Calu3 (cell line): ENCODE results near the gene DSCAML1. TPM values are rescaled to one million over a fixed set of nuclear protein-coding genes. Genes with fewer than 3 reads are reported as not detected.

Experiments used
- BruUV-seq: library from RNA; stranded (reverse); fragments of 400-500 nt; replicated peaks from 2 replicates; lab custom pipeline; 2021; lab: Mats Ljungman, UMichigan
- CTCF ChIA-PET: fragments of 300-600 bp; sonication (Branson Sonifier 250); formaldehyde crosslinking; loops from one replicate; lab custom pipeline; 2022; ENCODE audit warnings: antibody characterized with exemption; lab: Charles Lee
- DNase-seq: peaks from one replicate; pipeline ENCODE4 v3.0.0; 2022
- H3K27ac Mint-ChIP-seq: one replicate; pipeline ENCODE4 v1.8.0; 2022; ENCODE audit warnings: mixed read lengths; ENCODE audit not compliant: unreplicated experiment
- H3K27me3 Mint-ChIP-seq: one replicate; pipeline ENCODE4 v1.8.0; 2022; ENCODE audit warnings: mixed read lengths; ENCODE audit not compliant: unreplicated experiment
- H3K36me3 Mint-ChIP-seq: one replicate; pipeline ENCODE4 v1.8.0; 2022; ENCODE audit warnings: mild to moderate bottlenecking, moderate library complexity, mixed read lengths; ENCODE audit not compliant: insufficient read depth, unreplicated experiment
- H3K4me1 Mint-ChIP-seq: one replicate; pipeline ENCODE4 v1.8.0; 2022; ENCODE audit warnings: mild to moderate bottlenecking, low read depth, mixed read lengths; ENCODE audit not compliant: unreplicated experiment
- H3K4me3 Mint-ChIP-seq: one replicate; pipeline ENCODE4 v1.8.0; 2022; ENCODE audit warnings: mild to moderate bottlenecking, low read depth, moderate library complexity, mixed read lengths; ENCODE audit not compliant: unreplicated experiment
- H3K9me3 Mint-ChIP-seq: one replicate; pipeline ENCODE4 v1.8.0; 2022; ENCODE audit warnings: low read depth, mixed read lengths; ENCODE audit not compliant: unreplicated experiment
- CTCF ChIP-seq: fragments of 200-600 bp; IDR thresholded peaks from one replicate; pipeline ENCODE4 v1.8.0; 2022; ENCODE audit warnings: antibody characterized with exemption; ENCODE audit not compliant: unreplicated experiment
- intact Hi-C: fragments of 100-400 bp; cut with micrococcal nuclease; formaldehyde crosslinking; loops from one replicate; pipeline ENCODE4 v1.10.0; 2022; ENCODE audit not compliant: unreplicated experiment
- total RNA-seq: library from RNA; stranded (reverse); gene quantifications from 2 replicates; pipeline ENCODE4 v1.2.3, GENCODE V29; 2022

The DSCAML1 gene
- total RNA-seq, 1 experiment from 2014 or later, result 0.07 TPM

- intact Hi-C loops, result no loop called here
- Mint-ChIP-seq H3K4me3 (no peak overlapping the region), H3K27ac (no peak overlapping the region), H3K9me3 (no peaks in the 10 kb centered on the region), H3K4me1 (no peaks in the 10 kb centered on the region), H3K27me3 (peaks cover 21% of the 10 kb centered on the region), H3K36me3 (no peaks in the 10 kb centered on the region)
- TF ChIP-seq CTCF, result no peak
- CTCF ChIA-PET, result no interaction called here
- no peak for DNase-seq
- no TSS peak for BruUV-seq
These were observed 361.7 kb downstream of the DSCAML1 start for GRCh38 chr11:117435326-117435725.

GRCh38 chr11:117434481-117434880 lies 362.5 kb downstream of the DSCAML1 start:
- H3K9me3 Mint-ChIP-seq, result no peaks in the 10 kb centered on the region
- intact Hi-C loops, result no loop called here
- TF ChIP-seq CTCF, result no peak
- DNase-seq, result no peak
- peaks cover 21% of the 10 kb centered on the region for H3K27me3 Mint-ChIP-seq
- no peaks in the 10 kb centered on the region for H3K36me3 Mint-ChIP-seq
- no TSS peak for BruUV-seq
- no peak overlapping the region for H3K27ac Mint-ChIP-seq
- H3K4me1 Mint-ChIP-seq, result no peaks in the 10 kb centered on the region
- CTCF ChIA-PET, result no interaction called here
- H3K4me3 Mint-ChIP-seq, result no peak overlapping the region

GRCh38 chr11:117433717-117434116 lies 363.3 kb downstream of the DSCAML1 start:
- no peak for TF ChIP-seq CTCF
- no TSS peak for BruUV-seq
- no peaks in the 10 kb centered on the region for H3K9me3 Mint-ChIP-seq
- no peak overlapping the region for H3K4me3 Mint-ChIP-seq
- DNase-seq, result no peak
- no peaks in the 10 kb centered on the region for H3K36me3 Mint-ChIP-seq
- H3K27ac Mint-ChIP-seq, result no peak overlapping the region
- H3K27me3 Mint-ChIP-seq, result peaks cover 17% of the 10 kb centered on the region
- H3K4me1 Mint-ChIP-seq, result no peaks in the 10 kb centered on the region
- intact Hi-C loops, result no loop called here
- CTCF ChIA-PET, result no interaction called here

- no peak for TF ChIP-seq CTCF
- BruUV-seq, result no TSS peak
- Mint-ChIP-seq H3K4me3 (no peak overlapping the region), H3K9me3 (no peaks in the 10 kb centered on the region), H3K27ac (no peak overlapping the region), H3K4me1 (no peaks in the 10 kb centered on the region), H3K27me3 (peaks cover 32% of the 10 kb centered on the region), H3K36me3 (no peaks in the 10 kb centered on the region)
- CTCF ChIA-PET, result no interaction called here
- DNase-seq, result no peak
- intact Hi-C loops, result no loop called here
These were observed 365.6 kb downstream of the DSCAML1 start for GRCh38 chr11:117431436-117431835.
